NT2/D1 (cell line): Measurements from ENCODE around the gene PRAC2.

Source experiments
- SUZ12 ChIP-seq: IDR thresholded peaks from 2 replicates; pipeline ENCODE4 v1.6.1; 2011; ENCODE audit not compliant: insufficient read length, insufficient read depth; ENCODE audit errors: extremely low read depth
- YY1 ChIP-seq: IDR thresholded peaks from 2 replicates; pipeline ENCODE4 v1.6.1; 2011; ENCODE audit not compliant: insufficient read length, insufficient read depth
- ZNF274 ChIP-seq: IDR thresholded peaks from 2 replicates; pipeline ENCODE4 v1.6.1; 2011; ENCODE audit warnings: mild to moderate bottlenecking, low read depth, low read length

DNA sequence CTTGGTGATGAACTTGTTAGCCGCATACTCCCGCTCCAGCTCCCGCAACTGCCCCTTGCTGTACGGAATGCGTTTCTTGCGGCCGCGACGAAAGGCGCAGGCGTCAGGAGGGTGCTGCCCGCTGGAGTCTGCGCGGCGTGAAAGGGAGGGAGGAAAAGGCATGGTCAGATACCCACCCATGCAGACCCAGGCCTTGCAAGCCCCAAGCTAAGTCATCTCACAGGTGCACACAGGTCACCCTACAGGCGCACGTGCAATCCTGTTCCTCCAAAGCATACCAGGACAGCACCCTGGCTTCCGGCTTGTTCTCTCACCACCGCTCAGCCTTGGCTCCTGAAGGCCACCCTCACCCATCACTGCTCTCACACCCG is 3.9 kb downstream of the PRAC2 start:
- no peak for TF ChIP-seq ZNF274
- no peak for TF ChIP-seq YY1
- no peak for TF ChIP-seq SUZ12
